ENCODE measurements around the gene KAZN.

- TF ChIP-seq CTCF (IDR thresholded peaks at IDR 0.05 in 8 of 11, conservative IDR thresholded peaks at IDR 0.05 in 3 of 11): no peak
- no peak for TF ChIP-seq POLR2A (IDR thresholded peaks at IDR 0.05)
These were observed 453.5 kb downstream of the KAZN start for GRCh38 chr1:15051882-15052528.
